IMR-90 (cell line): ENCODE results near the gene CDC40. TPM values are rescaled to one million over a fixed set of nuclear protein-coding genes. Genes with fewer than 3 reads are reported as not detected.

Source experiments
- ATAC-seq: fragments of 200-7000 bp; cut with Tn5 transposase; 2 replicates; pipeline ENCODE4 v1.9.1; 2020; ENCODE audit warnings: low read depth, mild to moderate bottlenecking, moderate library complexity
- BruUV-seq: library from RNA; stranded (reverse); fragments of 400-500 nt; replicated peaks from 2 replicates; lab custom pipeline; 2021; lab: Mats Ljungman, UMichigan
- CTCF ChIA-PET: fragments of 300-600 bp; formaldehyde crosslinking; extraction: SDS; loops from one replicate; lab custom pipeline; 2021; ENCODE audit warnings: antibody characterized with exemption; lab: Yijun Ruan, JAX
- POLR2A ChIA-PET: fragments of 300-600 bp; sonication (Branson Sonifier 250); formaldehyde crosslinking; loops from one replicate; lab custom pipeline; 2022; ENCODE audit warnings: antibody characterized with exemption; ENCODE audit not compliant: unreplicated experiment; lab: Charles Lee
- DNase-seq: peaks from one replicate; pipeline ENCODE4 v3.0.0; 2013
- H2AFZ ChIP-seq: replicated peaks from 2 replicates; pipeline ENCODE3; 2013; ENCODE audit warnings: low read length, mild to moderate bottlenecking; ENCODE audit not compliant: poor library complexity
- H2AK5ac ChIP-seq: 2 replicates; pipeline ENCODE4 v1.6.1; 2013; ENCODE audit warnings: low read depth, low read length, inconsistent platforms
- H2AK9ac ChIP-seq: replicated peaks from 2 replicates; pipeline ENCODE3; 2013; ENCODE audit warnings: mild to moderate bottlenecking, low read depth, low read length, moderate library complexity; ENCODE audit not compliant: poor library complexity
- H2BK120ac ChIP-seq: 2 replicates; pipeline ENCODE4 v1.6.1; 2013; ENCODE audit warnings: low read depth, low read length, inconsistent platforms
- H2BK15ac ChIP-seq: 3 replicates; pipeline ENCODE4 v1.6.1; 2013; ENCODE audit warnings: low read depth, low read length, inconsistent platforms
- H2BK20ac ChIP-seq: 2 replicates; pipeline ENCODE4 v1.6.1; 2013; ENCODE audit warnings: low read depth, mild to moderate bottlenecking, inconsistent platforms, low read length, moderate library complexity
- H2BK5ac ChIP-seq: 2 replicates; pipeline ENCODE4 v1.6.1; 2013; ENCODE audit warnings: mild to moderate bottlenecking, low read depth, low read length, inconsistent platforms; ENCODE audit not compliant: poor library complexity, severe bottlenecking
- H3K14ac ChIP-seq: replicated peaks from 2 replicates; pipeline ENCODE4 v1.6.1; 2013; ENCODE audit warnings: low read depth, low read length, inconsistent platforms
- H3K18ac ChIP-seq: 2 replicates; pipeline ENCODE4 v1.6.1; 2013; ENCODE audit warnings: low read depth, low read length, control low read depth
- H3K23ac ChIP-seq: 2 replicates; pipeline ENCODE4 v1.6.1; 2013; ENCODE audit warnings: low read depth, low read length, inconsistent platforms
- H3K27ac ChIP-seq: 2 replicates; pipeline ENCODE4 v1.5.1; 2013; ENCODE audit warnings: mild to moderate bottlenecking, control low read depth, low read length; ENCODE audit not compliant: insufficient read depth
- H3K27me3 ChIP-seq: 2 replicates; pipeline ENCODE4 v1.6.1; 2013; ENCODE audit warnings: low read length; ENCODE audit not compliant: control insufficient read depth, insufficient read depth
- H3K36me3 ChIP-seq: 2 replicates; pipeline ENCODE4 v1.6.1; 2013; ENCODE audit warnings: low read length, mixed read lengths; ENCODE audit not compliant: control insufficient read depth, insufficient read depth
- H3K4ac ChIP-seq: 2 replicates; pipeline ENCODE4 v1.6.1; 2013; ENCODE audit warnings: low read depth, low read length, inconsistent platforms
- H3K4me1 ChIP-seq: 2 replicates; pipeline ENCODE4 v1.6.1; 2013; ENCODE audit warnings: low read length, mixed read lengths; ENCODE audit not compliant: control insufficient read depth, insufficient read depth
- H3K4me2 ChIP-seq: 2 replicates; pipeline ENCODE4 v1.6.1; 2013; ENCODE audit warnings: low read depth, mild to moderate bottlenecking, control low read depth, low read length, moderate library complexity
- H3K4me3 ChIP-seq: 2 replicates; pipeline ENCODE4 v1.5.1; 2013; ENCODE audit warnings: low read depth, mild to moderate bottlenecking, control low read depth, low read length, moderate library complexity; ENCODE audit not compliant: insufficient read depth
- H3K56ac ChIP-seq: 2 replicates; pipeline ENCODE4 v1.6.1; 2013; ENCODE audit warnings: low read length, inconsistent platforms; ENCODE audit not compliant: insufficient read depth; ENCODE audit errors: extremely low read depth
- H3K79me1 ChIP-seq, 2 experiments: 2 replicates each; pipeline ENCODE4 v1.6.1; 2013; ENCODE audit warnings: low read length in 2 of 2, inconsistent platforms in 1 of 2, low read depth in 1 of 2
- H3K9ac ChIP-seq: 2 replicates; pipeline ENCODE4 v1.6.1; 2013; ENCODE audit warnings: low read depth, low read length, control low read depth
- H3K9me1 ChIP-seq: 2 replicates; pipeline ENCODE4 v1.6.1; 2013; ENCODE audit warnings: low read length, inconsistent platforms; ENCODE audit not compliant: insufficient read depth
- H3K9me3 ChIP-seq: 2 replicates; pipeline ENCODE4 v1.6.1; 2013; ENCODE audit warnings: low read length; ENCODE audit not compliant: control insufficient read depth, insufficient read depth
- H4K20me1 ChIP-seq: 2 replicates; pipeline ENCODE4 v1.6.1; 2013; ENCODE audit warnings: low read length, inconsistent platforms; ENCODE audit not compliant: insufficient read depth
- H4K5ac ChIP-seq: 2 replicates; pipeline ENCODE4 v1.6.1; 2013; ENCODE audit warnings: mild to moderate bottlenecking, low read depth, low read length, control low read depth
- H4K8ac ChIP-seq, 2 experiments: 2 replicates each; pipeline ENCODE4 v1.6.1; 2013; ENCODE audit warnings: low read depth in 2 of 2, low read length in 2 of 2, control low read depth in 1 of 2, inconsistent platforms in 1 of 2
- H4K91ac ChIP-seq: 2 replicates; pipeline ENCODE4 v1.6.1; 2013; ENCODE audit warnings: low read depth, low read length, inconsistent platforms; ENCODE audit not compliant: insufficient read depth
- BHLHE40 ChIP-seq: fragments of 150-350 bp; IDR thresholded peaks from 2 replicates; pipeline ENCODE4 v1.6.1; 2016; ENCODE audit warnings: mild to moderate bottlenecking, low read depth, low read length
- CEBPB ChIP-seq: IDR thresholded peaks from 2 replicates; pipeline ENCODE4 v1.6.1; 2012; ENCODE audit warnings: low read depth, low read length, improper control_type of control experiment
- CHD1 ChIP-seq: IDR thresholded peaks from 2 replicates; pipeline ENCODE4 v1.6.1; 2012; ENCODE audit warnings: low read depth, low read length, improper control_type of control experiment
- FOS ChIP-seq: fragments of 150-350 bp; IDR thresholded peaks from 2 replicates; pipeline ENCODE4 v1.6.1; 2016; ENCODE audit warnings: low read depth, low read length
- MAFK ChIP-seq: IDR thresholded peaks from 2 replicates; pipeline ENCODE4 v1.6.1; 2012; ENCODE audit warnings: low read depth, low read length, improper control_type of control experiment
- MAZ ChIP-seq: IDR thresholded peaks from 2 replicates; pipeline ENCODE4 v1.6.1; 2012; ENCODE audit warnings: low read depth, mild to moderate bottlenecking, low read length, improper control_type of control experiment, moderate library complexity, borderline replicate concordance
- MXI1 ChIP-seq: IDR thresholded peaks from 2 replicates; pipeline ENCODE4 v1.6.1; 2012; ENCODE audit warnings: low read depth, mild to moderate bottlenecking, low read length, moderate library complexity, borderline replicate concordance
- NFE2L2 ChIP-seq: fragments of 150-350 bp; IDR thresholded peaks from 2 replicates; pipeline ENCODE4 v1.6.1; 2016; ENCODE audit warnings: low read depth, mild to moderate bottlenecking, low read length
- POLR2A ChIP-seq: IDR thresholded peaks from 2 replicates; pipeline ENCODE4 v1.6.1; 2012; ENCODE audit warnings: mild to moderate bottlenecking, low read depth, low read length
- RAD21 ChIP-seq: IDR thresholded peaks from 2 replicates; pipeline ENCODE4 v1.6.1; 2012; ENCODE audit warnings: low read length, improper control_type of control experiment
- RCOR1 ChIP-seq: IDR thresholded peaks from 2 replicates; pipeline ENCODE4 v1.6.1; 2012; ENCODE audit warnings: mild to moderate bottlenecking, low read length, improper control_type of control experiment; ENCODE audit not compliant: insufficient replicate concordance
- RFX5 ChIP-seq: IDR thresholded peaks from 2 replicates; pipeline ENCODE4 v1.8.0; 2012; ENCODE audit warnings: low read depth, mild to moderate bottlenecking, low read length, moderate library complexity
- SMC3 ChIP-seq: fragments of 150-350 bp; IDR thresholded peaks from 2 replicates; pipeline ENCODE4 v1.6.1; 2016; ENCODE audit warnings: low read depth, mild to moderate bottlenecking, antibody characterized with exemption, low read length, moderate library complexity
- WGBS, 2 experiments: methylation state at CpG; one replicate each; pipeline versions ENCODE4 v1.1.5 to v1.1.7; 2013; ENCODE audit warnings: missing lambda C conversion rate in 2 of 2; ENCODE audit not compliant: insufficient read length in 1 of 2; ENCODE audit errors: extremely low coverage in 2 of 2; 5-methylcytosine and 5-hydroxymethylcytosine counted together
- dilution Hi-C: fragments of 300-500 bp; cut with HindIII; formaldehyde crosslinking; loops from one replicate; pipeline ENCODE4 v1.14.3; 2018; ENCODE audit warnings: low sequenced_read_pairs; ENCODE audit not compliant: unreplicated experiment
- in situ Hi-C: fragments of 300-500 bp; cut with MboI; formaldehyde crosslinking; loops from 3 replicates; pipeline ENCODE4 v1.14.3; 2019; ENCODE audit warnings: low sequenced_read_pairs, inconsistent platforms, mixed read lengths
- intact Hi-C: fragments of 100-400 bp; cut with micrococcal nuclease; formaldehyde crosslinking; loops from 2 replicates; pipeline ENCODE4 v1.10.0; 2022
- polyA plus RNA-seq, 3 experiments: library from polyadenylated mRNA; depleted of rRNA; stranded (reverse); fragments of >200 nt; gene quantifications; 2 replicates each; pipeline ENCODE4 v1.2.3, GENCODE V29; 2012; ENCODE audit warnings: low replicate concordance in 1 of 3
- total RNA-seq: library from RNA; depleted of rRNA; stranded (reverse); fragments of >200 nt; gene quantifications from 2 replicates; pipeline ENCODE4 v1.2.3, GENCODE V29; 2012
- TF ChIP-seq, protein P1 (sequence below): fragments of 150-350 bp; IDR thresholded peaks from 2 replicates; pipeline ENCODE4 v1.6.1; 2016; ENCODE audit warnings: low read depth, mild to moderate bottlenecking, low read length, moderate library complexity, borderline replicate concordance
- TF ChIP-seq, protein P2 (sequence below): fragments of 150-350 bp; IDR thresholded peaks from 2 replicates; pipeline ENCODE4 v1.6.1; 2017; ENCODE audit warnings: mild to moderate bottlenecking, antibody characterized with exemption, low read length, low read depth
- TF ChIP-seq, protein P3 (sequence below): conservative IDR thresholded peaks from 2 replicates; pipeline ENCODE4 v1.5.1; 2012; ENCODE audit warnings: mild to moderate bottlenecking, low read depth, low read length, improper control_type of control experiment

Gene CDC40
- total and polyA plus RNA-seq, 2 of the 4 experiments (the other 2 are of a cell fraction), result 7.0 to 16.8 TPM

DNA sequence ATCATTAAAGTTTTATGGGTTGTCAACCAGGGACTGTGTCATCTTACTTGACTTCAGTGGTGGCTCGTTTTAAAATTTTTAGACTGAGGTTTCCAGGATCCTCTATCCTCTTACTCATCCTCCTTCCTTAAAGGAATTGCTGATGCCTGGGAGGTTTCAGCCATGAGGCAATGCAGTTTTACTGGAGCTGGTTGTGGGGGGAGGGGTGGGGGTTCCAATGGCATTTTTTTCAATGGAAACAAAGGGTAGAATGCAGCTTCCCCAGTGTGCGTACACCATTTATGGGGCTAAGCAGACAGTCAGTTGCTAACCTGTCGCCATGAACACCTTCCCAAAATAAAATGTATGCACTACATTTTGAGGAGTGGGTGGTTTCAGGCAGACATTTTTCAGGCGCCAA lies 89.9 kb downstream of the CDC40 start:
- no peak overlapping the region for H3K4me2 ChIP-seq
- no peaks in the 10 kb centered on the region for H3K9me3 ChIP-seq
- no peaks in the 10 kb centered on the region for H3K79me1 ChIP-seq
- no peak overlapping the region for H2AFZ ChIP-seq
- no CpG with 5 or more reads among the region's 4 CpGs for WGBS, 2 experiments
- ATAC-seq (0 out of 2 replicates have a peak, but pooled peaks have one; percentile 37), DNase-seq (peak; percentile 1)
- dilution Hi-C loops (no loop called here), intact Hi-C loops (no loop called here), in situ Hi-C loops (no loop called here)
- no peak overlapping the region for H3K56ac ChIP-seq
- H2AK9ac ChIP-seq, result no peak overlapping the region
- H4K91ac ChIP-seq, result no peak overlapping the region
- H3K18ac ChIP-seq, result no peak overlapping the region
- CTCF ChIA-PET, result no interaction called here
- no peak overlapping the region for H4K5ac ChIP-seq
- H3K14ac ChIP-seq, result no peak overlapping the region
- no peak overlapping the region for H3K4me3 ChIP-seq
- no peak overlapping the region for H3K23ac ChIP-seq
- no peak overlapping the region for H2BK120ac ChIP-seq
- H2BK5ac ChIP-seq, result no peak overlapping the region
- no peaks in the 10 kb centered on the region for H3K4me1 ChIP-seq
- H2BK20ac ChIP-seq, result no peak overlapping the region
- BruUV-seq, result no TSS peak
- no peaks in the 10 kb centered on the region for H3K27me3 ChIP-seq
- no peak overlapping the region for H3K4ac ChIP-seq
- H3K36me3 ChIP-seq, result no peaks in the 10 kb centered on the region
- no peaks in the 10 kb centered on the region for H4K20me1 ChIP-seq
- H3K9me1 ChIP-seq, result no peaks in the 10 kb centered on the region
- no peak overlapping the region for H2AK5ac ChIP-seq
- H2BK15ac ChIP-seq, result no peak overlapping the region
- POLR2A ChIA-PET, result no interaction called here
- no peak overlapping the region for H3K9ac ChIP-seq
- no peak for TF ChIP-seq SMC3
- TF ChIP-seq, protein P1, sequence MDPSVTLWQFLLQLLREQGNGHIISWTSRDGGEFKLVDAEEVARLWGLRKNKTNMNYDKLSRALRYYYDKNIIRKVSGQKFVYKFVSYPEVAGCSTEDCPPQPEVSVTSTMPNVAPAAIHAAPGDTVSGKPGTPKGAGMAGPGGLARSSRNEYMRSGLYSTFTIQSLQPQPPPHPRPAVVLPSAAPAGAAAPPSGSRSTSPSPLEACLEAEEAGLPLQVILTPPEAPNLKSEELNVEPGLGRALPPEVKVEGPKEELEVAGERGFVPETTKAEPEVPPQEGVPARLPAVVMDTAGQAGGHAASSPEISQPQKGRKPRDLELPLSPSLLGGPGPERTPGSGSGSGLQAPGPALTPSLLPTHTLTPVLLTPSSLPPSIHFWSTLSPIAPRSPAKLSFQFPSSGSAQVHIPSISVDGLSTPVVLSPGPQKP, result no peak
- TF ChIP-seq CEBPB, result no peak
- no peak for TF ChIP-seq MAFK
- TF ChIP-seq MAZ, result no peak
- no peak for TF ChIP-seq RCOR1
- TF ChIP-seq MXI1, result no peak
- no peak for TF ChIP-seq FOS
- no peak for TF ChIP-seq NFE2L2
- no peak for TF ChIP-seq RFX5
- TF ChIP-seq, protein P2, sequence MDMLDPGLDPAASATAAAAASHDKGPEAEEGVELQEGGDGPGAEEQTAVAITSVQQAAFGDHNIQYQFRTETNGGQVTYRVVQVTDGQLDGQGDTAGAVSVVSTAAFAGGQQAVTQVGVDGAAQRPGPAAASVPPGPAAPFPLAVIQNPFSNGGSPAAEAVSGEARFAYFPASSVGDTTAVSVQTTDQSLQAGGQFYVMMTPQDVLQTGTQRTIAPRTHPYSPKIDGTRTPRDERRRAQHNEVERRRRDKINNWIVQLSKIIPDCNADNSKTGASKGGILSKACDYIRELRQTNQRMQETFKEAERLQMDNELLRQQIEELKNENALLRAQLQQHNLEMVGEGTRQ, result no peak
- no peak for TF ChIP-seq POLR2A
- TF ChIP-seq, protein P3, sequence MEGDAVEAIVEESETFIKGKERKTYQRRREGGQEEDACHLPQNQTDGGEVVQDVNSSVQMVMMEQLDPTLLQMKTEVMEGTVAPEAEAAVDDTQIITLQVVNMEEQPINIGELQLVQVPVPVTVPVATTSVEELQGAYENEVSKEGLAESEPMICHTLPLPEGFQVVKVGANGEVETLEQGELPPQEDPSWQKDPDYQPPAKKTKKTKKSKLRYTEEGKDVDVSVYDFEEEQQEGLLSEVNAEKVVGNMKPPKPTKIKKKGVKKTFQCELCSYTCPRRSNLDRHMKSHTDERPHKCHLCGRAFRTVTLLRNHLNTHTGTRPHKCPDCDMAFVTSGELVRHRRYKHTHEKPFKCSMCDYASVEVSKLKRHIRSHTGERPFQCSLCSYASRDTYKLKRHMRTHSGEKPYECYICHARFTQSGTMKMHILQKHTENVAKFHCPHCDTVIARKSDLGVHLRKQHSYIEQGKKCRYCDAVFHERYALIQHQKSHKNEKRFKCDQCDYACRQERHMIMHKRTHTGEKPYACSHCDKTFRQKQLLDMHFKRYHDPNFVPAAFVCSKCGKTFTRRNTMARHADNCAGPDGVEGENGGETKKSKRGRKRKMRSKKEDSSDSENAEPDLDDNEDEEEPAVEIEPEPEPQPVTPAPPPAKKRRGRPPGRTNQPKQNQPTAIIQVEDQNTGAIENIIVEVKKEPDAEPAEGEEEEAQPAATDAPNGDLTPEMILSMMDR, result no peak
- TF ChIP-seq BHLHE40, result no peak
- no peak for TF ChIP-seq RAD21
- no peak for TF ChIP-seq CHD1
- H4K8ac ChIP-seq, result no peak overlapping the region
- H3K27ac ChIP-seq, result no peak overlapping the region
